ENCODE measurements around the gene NPR2.

The NPR2 gene

DNA sequence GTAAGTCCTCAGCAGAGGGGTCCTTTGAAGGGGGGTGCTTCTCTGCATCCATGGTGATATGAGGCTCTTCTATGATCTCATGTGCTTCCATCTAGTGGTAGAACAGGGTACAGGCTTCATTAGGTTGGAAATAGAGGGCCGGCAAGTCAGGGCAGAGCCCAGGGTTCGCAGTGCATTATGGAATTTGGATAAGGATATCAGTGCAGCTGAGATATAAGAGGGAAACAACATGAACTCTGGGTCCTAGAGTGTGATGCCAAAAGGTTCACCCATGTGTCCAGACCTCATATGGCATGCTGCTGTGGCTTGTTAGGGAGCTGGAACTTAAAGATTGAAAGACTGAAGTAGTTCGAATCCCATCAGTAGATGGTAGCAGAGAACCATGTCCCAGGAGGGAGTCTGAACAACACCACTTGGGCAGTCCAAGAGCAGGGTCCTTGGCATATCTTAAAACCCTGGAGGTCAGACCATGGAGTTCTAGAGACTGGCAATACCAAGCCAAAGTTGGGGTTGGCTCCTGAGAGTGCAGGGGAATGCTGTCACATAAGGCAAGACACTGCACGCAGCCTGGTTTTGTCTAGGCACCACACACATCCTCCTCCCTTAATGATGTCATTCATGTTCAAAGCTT, 34.8 kb downstream of the NPR2 start:
- H3K27me3 ChIP-seq (ENCODE audit: control insufficient read depth, insufficient read depth, low read length), result no peaks in the 10 kb centered on the region
- H3K36me3 ChIP-seq (ENCODE audit: control insufficient read depth, low read depth, low read length), result no peaks in the 10 kb centered on the region
- peaks cover 15% of the 10 kb centered on the region for H3K4me1 ChIP-seq (ENCODE audit: control insufficient read depth, low read depth, low read length)
- no peak overlapping the region for H3K9ac ChIP-seq (ENCODE audit: low read length)
- H3K4me3 ChIP-seq (ENCODE audit: low read length), result no peak overlapping the region
- H3K27ac ChIP-seq (ENCODE audit: low read length), result no peak overlapping the region
- H3K9me3 ChIP-seq (ENCODE audit: control insufficient read depth, low read depth, low read length), result no peaks in the 10 kb centered on the region

DNA sequence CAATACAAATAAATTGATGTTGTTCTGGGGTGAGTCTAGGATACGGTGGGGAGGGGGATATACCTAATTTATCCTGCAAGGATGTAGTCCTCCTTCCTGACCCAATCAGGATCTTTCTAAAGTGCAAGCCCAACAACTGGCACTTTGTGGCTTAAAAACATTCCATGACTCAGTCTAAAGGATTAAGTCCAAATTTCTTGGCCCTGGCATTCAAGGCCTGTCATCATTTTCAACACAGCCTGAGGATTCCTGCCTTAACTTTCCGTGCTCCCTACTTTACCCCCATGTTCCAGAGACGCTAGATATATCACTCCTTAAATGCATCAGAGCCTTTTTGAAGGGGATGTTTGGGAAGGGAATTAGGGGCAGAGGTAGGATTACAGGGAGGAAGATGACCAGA, 36.1 kb downstream of the NPR2 start:
- no peaks in the 10 kb centered on the region for H3K9me3 ChIP-seq (ENCODE audit: control insufficient read depth, low read depth, low read length)
- H3K27ac ChIP-seq (ENCODE audit: low read length), result no peak overlapping the region
- no peak overlapping the region for H3K4me3 ChIP-seq (ENCODE audit: low read length)
- no peaks in the 10 kb centered on the region for H3K27me3 ChIP-seq (ENCODE audit: control insufficient read depth, insufficient read depth, low read length)
- no peaks in the 10 kb centered on the region for H3K36me3 ChIP-seq (ENCODE audit: control insufficient read depth, low read depth, low read length)
- no peak overlapping the region for H3K9ac ChIP-seq (ENCODE audit: low read length)
- H3K4me1 ChIP-seq (ENCODE audit: control insufficient read depth, low read depth, low read length), result peaks cover 15% of the 10 kb centered on the region

DNA sequence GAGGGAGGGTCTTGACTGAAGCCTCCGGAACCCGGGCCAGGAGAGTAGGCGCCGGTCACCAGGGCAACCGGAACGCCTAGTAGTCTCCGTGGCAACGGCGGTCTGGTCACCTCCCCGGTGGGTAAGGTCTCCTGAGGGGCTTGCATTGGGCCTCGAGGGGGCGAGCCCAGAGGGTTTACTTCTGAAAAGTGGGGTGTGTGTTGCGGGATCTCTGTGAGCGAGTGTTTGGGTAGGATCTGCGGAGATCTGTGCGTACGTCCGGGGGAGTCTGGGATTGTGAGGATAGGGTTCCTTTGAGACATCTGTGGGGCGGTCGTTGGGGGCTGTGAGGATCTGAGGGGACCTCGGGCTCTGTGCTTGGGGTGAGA, 37.3 kb downstream of the NPR2 start, which contains the start of gene FAM221B:
Gene FAM221B (minus strand): TSS at position 17 of the 368 bp plus-strand sequence. CDS start 2,571 bp downstream, outside the sequence.
- Histone ChIP-seq H3K4me3 (ENCODE audit: low read length) (peak within 1 kb of the TSS; percentile 75), H3K9ac (ENCODE audit: low read length) (peak within 1 kb of the TSS; percentile 29), H3K4me1 (ENCODE audit: control insufficient read depth, low read depth, low read length) (peaks cover 6% of the 10 kb centered on the region), H3K36me3 (ENCODE audit: control insufficient read depth, low read depth, low read length) (no peaks in the 10 kb centered on the region), H3K27ac (ENCODE audit: low read length) (no peak within 1 kb of the TSS), H3K9me3 (ENCODE audit: control insufficient read depth, low read depth, low read length) (no peaks in the 10 kb centered on the region), H3K27me3 (ENCODE audit: control insufficient read depth, insufficient read depth, low read length) (no peaks in the 10 kb centered on the region)

DNA sequence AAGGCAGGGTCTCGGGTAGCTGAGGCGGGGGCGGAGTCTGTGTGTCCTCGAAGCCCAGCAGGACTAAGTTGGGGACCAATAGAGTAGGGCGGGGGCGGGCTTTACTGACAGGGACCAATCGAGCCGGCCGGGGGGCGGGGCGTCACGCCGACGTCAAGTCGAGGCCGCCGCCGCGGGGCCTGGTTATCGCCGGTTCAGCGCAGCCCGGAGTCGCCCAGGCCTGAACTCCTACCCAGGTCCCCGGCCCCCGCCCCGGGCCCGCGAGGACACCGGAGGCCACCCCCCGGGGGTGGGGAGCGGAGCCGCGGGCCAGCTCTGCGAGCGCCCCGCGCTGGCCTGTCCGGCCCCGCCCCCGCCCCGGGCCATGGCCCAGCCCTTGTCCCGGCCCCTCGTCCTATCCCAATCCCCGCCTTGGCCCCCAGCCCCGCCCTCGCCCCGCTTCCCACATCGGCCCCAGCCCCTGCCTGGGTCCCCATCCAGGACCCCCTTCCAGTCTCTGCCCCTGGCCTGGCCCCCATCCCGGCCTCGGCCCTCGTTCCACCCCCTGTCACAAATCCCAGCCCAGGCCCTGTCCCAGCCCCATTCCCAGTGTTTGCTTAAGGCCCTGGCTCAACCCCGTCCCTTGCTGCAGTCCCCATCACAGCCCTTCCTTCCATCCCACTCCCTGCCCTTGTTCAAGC, 37.8 kb downstream of the NPR2 start, which contains the start of gene TMEM8B:
Gene TMEM8B (plus strand): TSS at position 145 of the 680 bp plus-strand sequence. CDS start 220 bp downstream, at position 365.
- H3K27ac ChIP-seq (ENCODE audit: low read length), result no peak within 1 kb of the TSS
- H3K4me1 ChIP-seq (ENCODE audit: control insufficient read depth, low read depth, low read length), result peaks cover 4% of the 10 kb centered on the region
- no peaks in the 10 kb centered on the region for H3K27me3 ChIP-seq (ENCODE audit: control insufficient read depth, insufficient read depth, low read length)
- H3K4me3 ChIP-seq (ENCODE audit: low read length), result peak within 1 kb of the TSS; percentile 75
- no peaks in the 10 kb centered on the region for H3K9me3 ChIP-seq (ENCODE audit: control insufficient read depth, low read depth, low read length)
- no peaks in the 10 kb centered on the region for H3K36me3 ChIP-seq (ENCODE audit: control insufficient read depth, low read depth, low read length)
- H3K9ac ChIP-seq (ENCODE audit: low read length), result peak within 1 kb of the TSS; percentile 29

DNA sequence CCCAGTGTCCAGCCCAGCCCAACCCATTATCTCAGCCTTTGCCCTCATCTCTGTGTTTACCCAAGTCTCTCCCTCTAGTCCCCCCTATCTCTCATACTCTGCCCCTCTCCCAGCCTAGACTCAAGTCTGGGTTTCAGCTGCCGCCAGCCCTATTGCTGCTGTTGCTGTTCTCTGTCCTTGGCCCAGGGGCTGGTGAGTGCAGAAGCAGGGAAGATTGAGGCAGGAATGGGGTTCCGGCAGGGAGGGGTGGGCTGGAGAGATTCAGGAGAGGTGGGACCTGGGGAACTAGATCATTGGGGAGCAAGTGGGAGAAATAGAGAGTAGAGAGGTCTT, 38.3 kb downstream of the NPR2 start:
- Histone ChIP-seq H3K4me3 (ENCODE audit: low read length) (peak overlapping the region; percentile 75), H3K9ac (ENCODE audit: low read length) (peak overlapping the region; percentile 8), H3K27me3 (ENCODE audit: control insufficient read depth, insufficient read depth, low read length) (no peaks in the 10 kb centered on the region), H3K9me3 (ENCODE audit: control insufficient read depth, low read depth, low read length) (no peaks in the 10 kb centered on the region), H3K27ac (ENCODE audit: low read length) (no peak overlapping the region), H3K36me3 (ENCODE audit: control insufficient read depth, low read depth, low read length) (no peaks in the 10 kb centered on the region), H3K4me1 (ENCODE audit: control insufficient read depth, low read depth, low read length) (peaks cover 3% of the 10 kb centered on the region)

DNA sequence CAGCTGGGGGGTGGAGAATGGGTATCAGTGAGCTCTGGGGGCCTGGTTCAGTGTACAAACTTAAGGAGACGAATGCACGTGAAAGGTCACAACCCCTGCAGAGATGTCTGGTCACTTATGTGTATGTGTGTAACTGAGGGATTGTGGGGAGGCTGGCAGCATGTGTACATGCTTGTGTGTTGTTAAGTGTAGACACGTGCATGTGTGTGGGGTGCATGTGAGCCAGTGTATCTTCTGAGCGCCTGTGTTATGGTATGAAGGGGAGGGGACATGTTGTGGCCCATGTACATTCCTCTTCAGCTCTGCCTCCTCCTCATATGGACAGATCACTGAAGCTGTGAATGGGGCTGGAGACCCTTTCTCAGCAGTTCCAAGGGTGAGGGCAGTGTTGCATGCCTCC, 39.6 kb downstream of the NPR2 start:
- Histone ChIP-seq H3K9ac (ENCODE audit: low read length) (no peak overlapping the region), H3K4me3 (ENCODE audit: low read length) (no peak overlapping the region), H3K36me3 (ENCODE audit: control insufficient read depth, low read depth, low read length) (no peaks in the 10 kb centered on the region), H3K27me3 (ENCODE audit: control insufficient read depth, insufficient read depth, low read length) (no peaks in the 10 kb centered on the region), H3K9me3 (ENCODE audit: control insufficient read depth, low read depth, low read length) (no peaks in the 10 kb centered on the region), H3K4me1 (ENCODE audit: control insufficient read depth, low read depth, low read length) (peaks cover 3% of the 10 kb centered on the region), H3K27ac (ENCODE audit: low read length) (no peak overlapping the region)

DNA sequence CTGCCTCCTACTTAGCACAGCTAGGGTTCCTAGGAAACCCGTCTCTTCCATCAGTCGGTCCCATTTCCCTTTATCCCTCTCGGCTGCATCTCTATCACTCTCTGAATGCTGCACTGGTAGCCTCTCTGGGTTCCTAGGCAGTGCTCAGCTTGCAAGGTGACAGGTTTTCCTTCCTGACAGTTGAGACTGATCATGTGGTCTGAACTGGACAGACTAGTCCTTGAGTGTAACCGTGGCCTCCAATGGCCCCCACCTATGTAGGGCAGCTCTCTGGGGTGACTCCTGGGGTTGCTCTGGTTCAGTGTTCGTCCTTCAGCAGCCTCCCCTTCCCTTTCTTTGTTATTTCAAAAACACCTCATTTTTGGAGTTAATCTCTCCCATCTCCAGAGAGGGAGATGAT, 41.4 kb downstream of the NPR2 start:
- Histone ChIP-seq H3K9me3 (ENCODE audit: control insufficient read depth, low read depth, low read length) (no peaks in the 10 kb centered on the region), H3K9ac (ENCODE audit: low read length) (no peak overlapping the region), H3K27ac (ENCODE audit: low read length) (no peak overlapping the region), H3K4me3 (ENCODE audit: low read length) (no peak overlapping the region), H3K4me1 (ENCODE audit: control insufficient read depth, low read depth, low read length) (peaks cover 3% of the 10 kb centered on the region), H3K36me3 (ENCODE audit: control insufficient read depth, low read depth, low read length) (no peaks in the 10 kb centered on the region), H3K27me3 (ENCODE audit: control insufficient read depth, insufficient read depth, low read length) (no peaks in the 10 kb centered on the region)

DNA sequence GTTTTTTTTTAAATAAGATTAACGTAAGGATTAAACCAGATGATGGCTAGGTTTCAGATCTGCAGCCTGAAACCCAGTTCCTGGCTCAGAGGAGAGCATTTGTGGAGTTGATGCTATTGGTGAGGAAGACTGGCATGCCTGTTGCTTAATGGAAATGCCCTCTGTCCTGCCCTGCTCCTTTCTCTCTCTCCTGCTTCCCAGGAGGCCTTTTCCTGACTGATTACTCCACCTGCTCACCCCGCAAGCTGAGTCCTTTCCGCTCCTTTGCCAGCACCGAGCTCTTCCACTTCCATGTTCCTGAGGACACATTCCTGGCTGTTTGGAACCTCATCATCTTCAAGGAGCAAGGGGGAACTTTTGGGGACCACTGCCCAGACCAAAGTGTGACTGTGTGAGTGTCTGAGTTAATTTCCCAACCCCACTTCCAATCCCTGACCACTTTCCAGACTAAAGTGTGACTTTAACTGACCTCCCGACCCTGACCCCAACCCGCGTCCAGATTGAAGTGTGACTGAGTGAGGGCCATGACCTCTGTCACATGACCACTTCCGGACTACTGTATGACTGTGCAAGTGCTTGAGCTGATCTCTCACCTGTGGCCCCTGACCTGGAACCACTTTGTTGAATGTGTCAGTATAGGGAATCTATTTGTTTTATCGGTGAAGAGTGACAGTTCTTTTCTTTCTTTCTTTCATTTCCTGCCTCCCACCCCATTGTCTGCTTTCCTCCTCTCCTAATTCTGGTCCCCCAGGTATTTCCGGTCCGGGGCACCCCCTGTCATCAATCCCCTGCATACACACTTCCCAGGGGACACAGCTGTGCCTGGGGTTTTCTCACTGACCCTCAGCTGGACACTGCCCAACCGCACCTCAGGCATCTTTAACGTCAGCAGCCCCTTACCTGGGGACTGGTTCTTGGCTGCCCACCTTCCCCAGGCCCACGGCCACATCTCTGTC, 43.1 kb downstream of the NPR2 start:
- no peaks in the 10 kb centered on the region for H3K9me3 ChIP-seq (ENCODE audit: control insufficient read depth, low read depth, low read length)
- H3K9ac ChIP-seq (ENCODE audit: low read length), result no peak overlapping the region
- no peak overlapping the region for H3K4me3 ChIP-seq (ENCODE audit: low read length)
- no peaks in the 10 kb centered on the region for H3K27me3 ChIP-seq (ENCODE audit: control insufficient read depth, insufficient read depth, low read length)
- no peaks in the 10 kb centered on the region for H3K36me3 ChIP-seq (ENCODE audit: control insufficient read depth, low read depth, low read length)
- no peaks in the 10 kb centered on the region for H3K4me1 ChIP-seq (ENCODE audit: control insufficient read depth, low read depth, low read length)
- no peak overlapping the region for H3K27ac ChIP-seq (ENCODE audit: low read length)

DNA sequence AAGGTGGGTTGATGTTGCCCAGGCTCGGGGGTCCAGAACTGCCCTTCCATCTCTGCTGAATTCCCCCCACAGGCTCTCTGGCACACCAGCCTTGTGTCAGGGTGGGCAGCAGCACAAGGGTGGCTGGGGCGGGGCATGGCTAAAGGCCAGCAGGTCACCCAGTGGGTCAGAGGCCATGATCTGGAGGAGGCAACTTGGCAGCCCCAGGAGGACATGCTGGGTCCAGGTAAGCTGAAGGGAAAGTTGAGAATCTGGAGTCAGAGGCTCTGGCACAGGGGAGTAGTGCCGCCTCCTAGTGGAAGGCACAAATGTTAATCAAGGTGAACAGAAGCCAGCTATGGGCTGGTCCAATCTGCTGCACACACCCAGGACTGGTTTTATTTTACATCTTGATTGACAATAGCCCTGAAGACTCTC, 43.8 kb downstream of the NPR2 start:
- Histone ChIP-seq H3K9me3 (ENCODE audit: control insufficient read depth, low read depth, low read length) (no peaks in the 10 kb centered on the region), H3K4me3 (ENCODE audit: low read length) (no peak overlapping the region), H3K27me3 (ENCODE audit: control insufficient read depth, insufficient read depth, low read length) (no peaks in the 10 kb centered on the region), H3K27ac (ENCODE audit: low read length) (no peak overlapping the region), H3K9ac (ENCODE audit: low read length) (no peak overlapping the region), H3K36me3 (ENCODE audit: control insufficient read depth, low read depth, low read length) (no peaks in the 10 kb centered on the region), H3K4me1 (ENCODE audit: control insufficient read depth, low read depth, low read length) (no peaks in the 10 kb centered on the region)

DNA sequence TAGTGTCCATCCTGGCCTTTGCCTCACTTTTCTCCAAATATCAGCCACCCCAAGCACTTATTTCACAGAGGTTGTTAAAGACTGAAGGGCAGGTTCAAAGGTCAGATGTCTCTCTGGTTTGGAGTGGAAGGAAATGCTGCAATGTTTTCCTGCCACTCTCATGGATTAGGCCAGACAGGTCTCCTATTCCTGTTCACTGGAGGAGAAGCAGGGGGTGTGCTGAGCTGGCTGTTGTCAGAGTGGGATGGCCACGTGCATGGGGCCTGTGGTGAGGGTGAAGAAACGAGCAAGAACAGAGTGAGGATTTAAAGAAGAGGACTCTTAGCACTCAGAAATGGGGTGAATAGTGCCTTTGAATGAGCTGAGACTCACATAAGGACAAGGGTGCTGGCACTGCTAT, 44.4 kb downstream of the NPR2 start:
- Histone ChIP-seq H3K27me3 (ENCODE audit: control insufficient read depth, insufficient read depth, low read length) (no peaks in the 10 kb centered on the region), H3K9me3 (ENCODE audit: control insufficient read depth, low read depth, low read length) (no peaks in the 10 kb centered on the region)

DNA sequence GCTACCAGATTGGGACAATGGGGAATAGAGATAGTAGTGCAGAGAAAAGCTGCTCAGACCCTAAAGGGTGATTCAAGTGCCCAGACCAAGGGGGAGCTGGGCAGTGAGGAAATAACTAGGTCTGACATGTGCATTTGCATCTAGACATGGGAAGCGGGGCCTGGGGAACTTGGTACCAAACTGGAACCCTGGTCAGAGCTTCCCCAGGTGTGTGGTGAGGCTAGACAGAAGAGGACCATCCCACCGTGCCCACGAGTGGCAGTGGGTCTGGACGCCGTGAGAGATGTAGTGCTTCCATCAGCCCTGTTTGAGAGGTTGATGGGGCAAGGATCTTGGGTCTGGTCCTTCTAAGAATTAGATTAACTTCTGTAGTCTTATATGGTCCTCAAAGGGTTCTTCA, 45.2 kb downstream of the NPR2 start:
- H3K9ac ChIP-seq (ENCODE audit: low read length), result no peak overlapping the region
- H3K9me3 ChIP-seq (ENCODE audit: control insufficient read depth, low read depth, low read length), result no peaks in the 10 kb centered on the region
- no peak overlapping the region for H3K4me3 ChIP-seq (ENCODE audit: low read length)
- no peak overlapping the region for H3K27ac ChIP-seq (ENCODE audit: low read length)
- H3K27me3 ChIP-seq (ENCODE audit: control insufficient read depth, insufficient read depth, low read length), result no peaks in the 10 kb centered on the region
- H3K36me3 ChIP-seq (ENCODE audit: control insufficient read depth, low read depth, low read length), result no peaks in the 10 kb centered on the region
- no peaks in the 10 kb centered on the region for H3K4me1 ChIP-seq (ENCODE audit: control insufficient read depth, low read depth, low read length)

More for the DNA sequence above, 44.4 kb downstream of the NPR2 start:
- no peak overlapping the region for H3K27ac ChIP-seq (ENCODE audit: low read length)
- H3K4me1 ChIP-seq (ENCODE audit: control insufficient read depth, low read depth, low read length), result no peaks in the 10 kb centered on the region
- no peak overlapping the region for H3K9ac ChIP-seq (ENCODE audit: low read length)
- no peak overlapping the region for H3K4me3 ChIP-seq (ENCODE audit: low read length)
- no peaks in the 10 kb centered on the region for H3K36me3 ChIP-seq (ENCODE audit: control insufficient read depth, low read depth, low read length)

Data from iPS-18a (cell line).